NCI-H128 (cell line): ENCODE results near the gene NBL1.
A peak's percentile ranks its signal among the peaks of the same experiment; 100 is the strongest.

Experiments used
- DNase-seq: peaks from one replicate; lab custom pipeline; 2025; ENCODE audit not compliant: unreplicated experiment; lab: John Stamatoyannopoulos, UW

Gene NBL1

DNA sequence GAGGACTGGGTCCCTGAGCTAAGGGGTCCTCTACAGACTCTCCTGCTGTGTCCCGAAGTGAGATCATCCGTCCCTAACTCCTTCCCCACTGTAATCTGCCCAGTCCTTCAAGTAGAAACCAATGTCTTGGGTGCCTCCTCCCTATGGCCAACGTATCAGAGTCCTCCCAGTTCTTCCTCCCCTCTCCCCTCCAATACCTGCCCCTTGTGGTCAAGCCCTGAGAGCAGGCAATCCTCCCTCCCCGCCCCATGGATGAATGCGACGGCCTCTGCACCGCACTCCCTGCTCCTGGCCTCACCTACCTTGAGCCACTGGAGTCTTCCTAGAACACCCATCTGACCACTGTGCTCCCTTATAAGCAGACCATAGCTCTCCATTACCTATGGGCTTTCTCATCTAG lies 51.7 kb downstream of the NBL1 start:
- DNase-seq: no peak

DNA sequence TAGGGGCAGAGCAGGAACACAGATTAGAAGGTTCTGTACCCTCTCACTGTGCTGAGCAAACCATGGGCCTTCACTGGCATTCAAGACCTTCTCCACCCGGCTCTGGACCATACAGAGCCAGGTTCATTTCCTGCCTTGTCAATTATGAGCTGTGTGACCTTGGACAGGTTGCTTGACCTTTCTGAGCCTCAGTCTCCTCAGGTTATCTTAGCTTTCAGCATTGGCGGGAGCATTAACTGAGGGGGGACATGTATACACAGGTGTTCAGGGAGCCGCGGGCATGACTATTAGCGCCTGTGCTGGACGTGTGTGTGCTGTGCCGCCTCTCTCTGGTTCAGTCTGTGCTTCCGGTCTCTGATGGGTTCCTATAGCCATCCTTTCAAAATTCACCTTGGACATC lies 52.7 kb downstream of the NBL1 start:
- no peak for DNase-seq

DNA sequence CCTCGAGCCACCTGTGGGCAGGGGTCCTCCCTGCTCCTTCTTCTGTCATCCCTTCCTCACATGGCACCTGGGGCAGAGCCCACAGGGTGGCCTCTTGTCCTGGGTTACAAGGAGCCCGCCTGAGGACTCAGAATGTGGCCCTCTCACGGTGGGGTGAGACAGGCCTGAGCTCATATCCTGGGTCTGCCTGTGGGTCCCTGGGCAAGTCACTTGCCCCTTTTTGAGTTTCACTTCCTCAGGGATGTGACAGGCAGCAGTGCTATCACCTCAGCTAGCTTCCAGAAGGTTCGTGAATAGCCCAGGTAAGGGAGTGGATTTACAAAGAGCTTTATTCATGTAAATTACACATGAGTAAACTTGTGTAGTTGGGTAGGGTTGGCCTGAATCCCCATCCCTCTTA lies 54.1 kb downstream of the NBL1 start:
- no peak for DNase-seq

DNA sequence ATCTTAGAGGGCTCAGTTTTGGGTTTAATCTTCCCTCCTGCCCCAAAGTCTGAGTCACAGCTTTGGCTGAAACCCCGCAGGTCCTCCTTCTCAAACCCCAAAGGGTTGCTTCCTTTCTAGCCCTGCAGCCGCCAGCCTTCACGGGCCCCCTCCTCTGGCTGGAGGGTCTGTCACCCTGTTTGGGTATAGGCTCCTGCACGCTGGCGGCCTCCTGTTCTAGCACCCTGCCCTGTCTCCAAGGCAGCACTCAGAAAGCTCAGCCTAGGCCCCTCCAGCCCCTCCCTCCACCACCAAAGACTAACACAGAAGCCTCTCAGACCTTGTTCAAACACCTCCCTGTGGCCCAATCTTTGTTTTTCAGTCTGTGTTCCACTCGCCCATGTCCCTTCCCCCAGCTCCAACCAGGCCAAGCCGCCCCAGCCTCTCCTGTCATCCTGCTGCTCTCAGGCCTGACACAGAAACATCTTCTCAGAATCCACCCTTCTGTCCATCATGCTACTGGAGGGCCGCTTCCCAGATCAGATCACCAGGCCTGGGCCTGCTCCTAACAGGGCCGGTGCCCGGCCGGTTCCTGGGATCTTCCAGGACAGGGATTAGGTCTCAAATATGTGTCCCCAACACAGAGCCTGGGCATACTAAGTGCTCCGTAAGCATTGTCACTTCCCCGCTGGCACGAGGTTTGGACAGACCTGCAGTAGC lies 56.1 kb downstream of the NBL1 start:
- no peak for DNase-seq

DNA sequence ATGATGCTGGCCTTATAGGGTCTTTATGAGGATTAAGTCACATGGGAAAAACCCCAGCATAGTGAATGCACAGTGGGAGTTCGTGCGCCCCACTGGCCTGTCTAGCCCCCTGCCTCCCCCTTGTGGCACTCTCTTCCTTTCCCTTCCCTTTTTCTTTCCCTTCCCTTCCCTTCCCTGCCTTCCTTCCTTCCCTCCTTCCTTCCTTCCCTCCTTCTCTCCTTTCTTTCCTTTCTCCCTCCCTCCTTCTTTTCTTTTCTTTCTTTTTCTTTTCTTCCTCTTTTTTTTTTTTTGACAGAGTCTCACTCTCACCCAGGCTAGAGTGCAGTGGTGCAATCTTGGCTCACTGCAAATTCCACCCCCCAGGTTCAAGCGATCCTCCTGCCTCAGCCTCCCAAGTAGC lies 59.2 kb downstream of the NBL1 start:
- no peak for DNase-seq

DNA sequence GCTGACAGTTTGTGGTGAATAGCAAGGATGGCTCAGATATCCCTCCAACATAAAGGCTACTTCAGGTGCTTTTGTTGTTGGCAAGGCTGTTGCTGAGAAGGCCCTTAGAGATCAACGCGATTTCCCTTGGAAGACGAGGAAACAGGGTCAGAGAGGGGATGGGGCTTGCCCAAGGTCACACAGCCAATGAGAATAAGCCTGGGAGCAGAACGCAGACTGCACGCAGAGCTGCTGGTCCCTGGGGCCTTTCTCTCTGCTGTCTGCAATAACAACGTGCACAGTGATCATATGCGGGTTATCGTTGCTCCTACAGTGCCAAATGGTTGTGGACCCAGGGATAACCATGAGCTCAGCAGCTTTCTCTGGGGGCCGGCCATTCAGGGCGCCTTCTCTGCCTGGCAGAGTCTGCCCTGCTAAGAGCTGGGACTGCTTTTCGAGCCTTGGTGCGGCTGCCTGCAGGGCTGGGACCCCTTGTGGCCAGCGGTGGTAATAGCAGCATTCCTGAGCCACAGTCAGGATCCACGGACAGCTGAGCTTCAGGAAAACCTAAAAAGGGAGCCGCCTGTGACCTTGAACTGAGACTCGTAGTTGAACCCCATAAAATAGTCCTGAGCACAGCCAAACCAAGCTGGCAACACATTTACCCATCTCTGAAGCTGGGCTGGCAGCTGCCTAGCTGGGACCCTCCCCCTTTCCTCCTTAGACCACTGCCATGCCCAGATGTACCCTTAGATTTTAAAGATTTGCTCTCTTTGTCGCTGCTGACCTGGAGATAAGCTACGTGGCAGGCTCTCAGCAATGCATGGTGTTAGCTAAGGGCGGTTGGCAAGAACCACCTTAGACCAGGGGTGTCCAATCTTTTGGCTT lies 60.4 kb downstream of the NBL1 start:
- peak; percentile 37 for DNase-seq

DNA sequence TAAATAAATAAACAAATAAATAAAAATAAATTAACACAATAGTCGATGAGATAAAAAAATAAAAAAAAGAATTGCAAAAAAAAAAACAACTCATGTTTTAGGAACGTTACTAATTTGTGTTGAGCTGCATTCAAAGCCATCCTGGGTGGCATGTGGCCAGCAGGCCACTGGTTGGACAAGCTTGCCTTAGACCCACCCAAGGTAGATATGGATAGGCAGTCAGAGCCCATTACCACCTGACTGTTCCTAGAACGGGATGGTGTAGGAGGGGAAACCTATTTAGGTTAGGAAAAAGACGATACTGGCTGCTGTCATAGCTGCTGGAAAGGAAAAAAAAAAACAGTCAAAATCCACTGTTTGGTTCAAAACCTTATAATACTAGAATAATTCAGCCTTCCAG lies 61.4 kb downstream of the NBL1 start:
- DNase-seq: no peak

DNA sequence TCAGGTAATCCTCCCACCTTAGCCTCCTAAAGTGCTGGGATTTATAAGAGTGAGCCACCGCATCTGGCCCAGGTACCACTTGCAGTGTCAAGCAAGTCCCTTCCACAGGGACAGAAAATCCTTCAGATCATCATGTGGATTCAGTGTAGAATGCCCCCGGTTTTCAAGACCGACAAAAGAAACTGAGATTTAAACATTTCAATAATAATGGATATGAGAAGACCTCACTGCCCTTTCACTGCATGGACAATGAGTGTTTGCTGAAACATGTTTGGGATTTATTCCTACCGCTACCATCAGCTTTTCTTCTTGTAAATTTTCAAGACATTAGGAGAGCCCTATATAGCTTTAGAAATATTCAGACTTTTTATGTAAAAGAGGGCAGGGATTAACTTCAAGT lies 62.0 kb downstream of the NBL1 start:
- no peak for DNase-seq
